Memory B cell (primary cell): ENCODE results near the gene LRFN4.

Experiments used
- ATAC-seq: fragments of 150-1000 bp; cut with Tn5 transposase; 2 replicates; pipeline ENCODE4 v1.10.0; 2021; ENCODE audit warnings: low read depth, mild to moderate bottlenecking, moderate library complexity
- DNase-seq, 2 donors: peaks; one replicate each; pipeline ENCODE4 v3.0.0; 2022; ENCODE audit warnings: low spot score in 2 of 2
- H3K27ac Mint-ChIP-seq: one replicate; pipeline ENCODE4 v1.8.0; 2022; ENCODE audit warnings: mild to moderate bottlenecking, moderate library complexity, mixed read lengths
- H3K27me3 Mint-ChIP-seq: one replicate; pipeline ENCODE4 v1.8.0; 2022; ENCODE audit warnings: mixed read lengths
- H3K36me3 Mint-ChIP-seq: one replicate; pipeline ENCODE4 v1.8.0; 2022; ENCODE audit warnings: mild to moderate bottlenecking, mixed read lengths
- H3K4me1 Mint-ChIP-seq: one replicate; pipeline ENCODE4 v1.8.0; 2022; ENCODE audit warnings: mixed read lengths
- H3K4me3 Mint-ChIP-seq: one replicate; pipeline ENCODE4 v1.8.0; 2022; ENCODE audit warnings: mild to moderate bottlenecking, moderate library complexity, mixed read lengths
- H3K9me3 Mint-ChIP-seq: one replicate; pipeline ENCODE4 v1.8.0; 2022; ENCODE audit warnings: mixed read lengths

Gene LRFN4

GRCh38 chr11:66849501-66850234 is 7.2 kb upstream of the LRFN4 start:
- peaks cover 15% of the 10 kb centered on the region for H3K4me1 Mint-ChIP-seq
- no peaks in the 10 kb centered on the region for H3K36me3 Mint-ChIP-seq
- no peak overlapping the region for H3K27ac Mint-ChIP-seq
- DNase-seq (no peak), ATAC-seq (no peak)
- H3K9me3 Mint-ChIP-seq, result no peaks in the 10 kb centered on the region
- no peak overlapping the region for H3K4me3 Mint-ChIP-seq
- H3K27me3 Mint-ChIP-seq, result no peaks in the 10 kb centered on the region

- H3K27ac Mint-ChIP-seq, result no peak overlapping the region
- no peaks in the 10 kb centered on the region for H3K9me3 Mint-ChIP-seq
- ATAC-seq (no peak), DNase-seq (no peak)
- no peaks in the 10 kb centered on the region for H3K27me3 Mint-ChIP-seq
- no peaks in the 10 kb centered on the region for H3K36me3 Mint-ChIP-seq
- peaks cover 10% of the 10 kb centered on the region for H3K4me1 Mint-ChIP-seq
- no peak overlapping the region for H3K4me3 Mint-ChIP-seq
Measured at GRCh38 chr11:66850235-66850587, 6.7 kb upstream of the LRFN4 start.

GRCh38 chr11:66850588-66851238 is 6.2 kb upstream of the LRFN4 start:
- H3K27me3 Mint-ChIP-seq, result no peaks in the 10 kb centered on the region
- H3K36me3 Mint-ChIP-seq, result no peaks in the 10 kb centered on the region
- no peak overlapping the region for H3K27ac Mint-ChIP-seq
- ATAC-seq (no peak), DNase-seq (no peak)
- H3K9me3 Mint-ChIP-seq, result no peaks in the 10 kb centered on the region
- peaks cover 13% of the 10 kb centered on the region for H3K4me1 Mint-ChIP-seq
- H3K4me3 Mint-ChIP-seq, result no peak overlapping the region

- Mint-ChIP-seq H3K9me3 (no peaks in the 10 kb centered on the region), H3K4me1 (peaks cover 14% of the 10 kb centered on the region), H3K4me3 (no peak overlapping the region), H3K27me3 (no peaks in the 10 kb centered on the region), H3K27ac (no peak overlapping the region), H3K36me3 (no peaks in the 10 kb centered on the region)
- no peak for ATAC-seq
- no peak for DNase-seq
Measured at GRCh38 chr11:66851239-66851596, 5.6 kb upstream of the LRFN4 start.

GRCh38 chr11:66851698-66852465 is 5.0 kb upstream of the LRFN4 start:
- Mint-ChIP-seq H3K36me3 (no peaks in the 10 kb centered on the region), H3K9me3 (no peaks in the 10 kb centered on the region), H3K27me3 (no peaks in the 10 kb centered on the region), H3K27ac (no peak overlapping the region), H3K4me3 (no peak overlapping the region), H3K4me1 (peaks cover 14% of the 10 kb centered on the region)
- ATAC-seq, result peak; percentile 18
- DNase-seq, result no peak

- H3K36me3 Mint-ChIP-seq, result no peaks in the 10 kb centered on the region
- peaks cover 14% of the 10 kb centered on the region for H3K4me1 Mint-ChIP-seq
- no peak overlapping the region for H3K27ac Mint-ChIP-seq
- H3K4me3 Mint-ChIP-seq, result no peak overlapping the region
- H3K27me3 Mint-ChIP-seq, result no peaks in the 10 kb centered on the region
- no peak for DNase-seq
- ATAC-seq, result no peak
- H3K9me3 Mint-ChIP-seq, result no peaks in the 10 kb centered on the region
Measured at GRCh38 chr11:66852466-66853241, 4.2 kb upstream of the LRFN4 start.

- Mint-ChIP-seq H3K27ac (no peak overlapping the region), H3K4me3 (no peak overlapping the region), H3K4me1 (peaks cover 14% of the 10 kb centered on the region), H3K36me3 (peaks cover 2% of the 10 kb centered on the region), H3K9me3 (no peaks in the 10 kb centered on the region), H3K27me3 (no peaks in the 10 kb centered on the region)
- DNase-seq (no peak), ATAC-seq (no peak)
Measured at GRCh38 chr11:66853242-66854229, 3.3 kb upstream of the LRFN4 start.

- H3K36me3 Mint-ChIP-seq, result peaks cover 2% of the 10 kb centered on the region
- DNase-seq, result no peak
- H3K9me3 Mint-ChIP-seq, result no peaks in the 10 kb centered on the region
- ATAC-seq, result no peak
- no peaks in the 10 kb centered on the region for H3K27me3 Mint-ChIP-seq
- peaks cover 14% of the 10 kb centered on the region for H3K4me1 Mint-ChIP-seq
- no peak overlapping the region for H3K4me3 Mint-ChIP-seq
- no peak overlapping the region for H3K27ac Mint-ChIP-seq
Measured at GRCh38 chr11:66854231-66854661, 2.6 kb upstream of the LRFN4 start.

- ATAC-seq (no peak), DNase-seq (no peak)
- peaks cover 14% of the 10 kb centered on the region for H3K4me1 Mint-ChIP-seq
- no peak overlapping the region for H3K27ac Mint-ChIP-seq
- no peaks in the 10 kb centered on the region for H3K27me3 Mint-ChIP-seq
- H3K4me3 Mint-ChIP-seq, result no peak overlapping the region
- peaks cover 2% of the 10 kb centered on the region for H3K36me3 Mint-ChIP-seq
- H3K9me3 Mint-ChIP-seq, result no peaks in the 10 kb centered on the region
Measured at GRCh38 chr11:66854729-66855211, 2.1 kb upstream of the LRFN4 start.

- H3K4me1 Mint-ChIP-seq, result peaks cover 11% of the 10 kb centered on the region
- peak overlapping the region; percentile 89 for H3K4me3 Mint-ChIP-seq
- H3K27me3 Mint-ChIP-seq, result no peaks in the 10 kb centered on the region
- no peaks in the 10 kb centered on the region for H3K9me3 Mint-ChIP-seq
- DNase-seq (peak; percentile 47 to 67), ATAC-seq (peak; percentile 78)
- no peak overlapping the region for H3K27ac Mint-ChIP-seq
- H3K36me3 Mint-ChIP-seq, result peaks cover 2% of the 10 kb centered on the region
Measured at GRCh38 chr11:66855574-66856495, 1.0 kb upstream of the LRFN4 start.

GRCh38 chr11:66857234-66857926 is 516 bp downstream of the LRFN4 start:
- Mint-ChIP-seq H3K9me3 (no peaks in the 10 kb centered on the region), H3K27me3 (no peaks in the 10 kb centered on the region), H3K4me3 (peak overlapping the region; percentile 75), H3K27ac (no peak overlapping the region), H3K4me1 (peaks cover 7% of the 10 kb centered on the region), H3K36me3 (peaks cover 2% of the 10 kb centered on the region)
- no peak for DNase-seq
- no peak for ATAC-seq

GRCh38 chr11:66857927-66858185 is 992 bp downstream of the LRFN4 start:
- DNase-seq, result no peak
- Mint-ChIP-seq H3K27me3 (no peaks in the 10 kb centered on the region), H3K27ac (no peak overlapping the region), H3K4me1 (peaks cover 7% of the 10 kb centered on the region), H3K9me3 (no peaks in the 10 kb centered on the region), H3K4me3 (peak overlapping the region; percentile 51), H3K36me3 (peaks cover 2% of the 10 kb centered on the region)
- no peak for ATAC-seq
